Endothelial cell of umbilical vein (primary cell): Measurements from ENCODE around the gene CDH3.

Experiments used
- POLR2AphosphoS5 ChIP-seq: IDR thresholded peaks from 2 replicates; pipeline ENCODE4 v1.6.1; 2012; ENCODE audit warnings: low read depth, mild to moderate bottlenecking, control low read depth, low read length, moderate library complexity; ENCODE audit not compliant: insufficient read depth
- TF ChIP-seq, protein P1 (sequence below), 2 donors: IDR thresholded peaks; 1 replicate in 1 of 2; 2 replicates in 1 of 2; pipeline ENCODE4 v1.5.1; 2011; ENCODE audit warnings: low read length in 2 of 2, mild to moderate bottlenecking in 2 of 2, moderate library complexity in 2 of 2, control low read depth in 1 of 2, inconsistent platforms in 1 of 2, low read depth in 1 of 2; ENCODE audit not compliant: insufficient read depth in 1 of 2; ENCODE audit errors: extremely low read depth in 1 of 2

DNA sequence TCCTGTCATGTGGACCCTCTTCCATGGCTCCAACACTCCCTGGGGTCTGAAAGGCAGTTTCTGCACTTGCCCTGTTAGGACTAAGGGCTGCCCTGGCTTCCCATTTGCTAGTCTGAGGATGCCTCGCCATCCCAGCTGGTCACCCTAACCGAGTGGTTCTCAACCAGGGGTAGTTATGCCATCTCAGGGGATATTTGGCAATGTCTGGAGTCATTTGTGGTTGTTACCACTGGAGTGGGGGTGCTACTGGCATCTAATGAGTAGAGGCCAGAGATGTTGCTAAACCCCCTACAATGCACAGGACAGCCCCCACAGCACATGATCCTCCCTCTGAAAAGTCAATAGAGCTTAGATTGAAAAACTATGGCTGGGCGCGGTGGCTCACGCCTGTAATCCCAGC lies 65.1 kb downstream of the CDH3 start:
- TF ChIP-seq, protein P1, sequence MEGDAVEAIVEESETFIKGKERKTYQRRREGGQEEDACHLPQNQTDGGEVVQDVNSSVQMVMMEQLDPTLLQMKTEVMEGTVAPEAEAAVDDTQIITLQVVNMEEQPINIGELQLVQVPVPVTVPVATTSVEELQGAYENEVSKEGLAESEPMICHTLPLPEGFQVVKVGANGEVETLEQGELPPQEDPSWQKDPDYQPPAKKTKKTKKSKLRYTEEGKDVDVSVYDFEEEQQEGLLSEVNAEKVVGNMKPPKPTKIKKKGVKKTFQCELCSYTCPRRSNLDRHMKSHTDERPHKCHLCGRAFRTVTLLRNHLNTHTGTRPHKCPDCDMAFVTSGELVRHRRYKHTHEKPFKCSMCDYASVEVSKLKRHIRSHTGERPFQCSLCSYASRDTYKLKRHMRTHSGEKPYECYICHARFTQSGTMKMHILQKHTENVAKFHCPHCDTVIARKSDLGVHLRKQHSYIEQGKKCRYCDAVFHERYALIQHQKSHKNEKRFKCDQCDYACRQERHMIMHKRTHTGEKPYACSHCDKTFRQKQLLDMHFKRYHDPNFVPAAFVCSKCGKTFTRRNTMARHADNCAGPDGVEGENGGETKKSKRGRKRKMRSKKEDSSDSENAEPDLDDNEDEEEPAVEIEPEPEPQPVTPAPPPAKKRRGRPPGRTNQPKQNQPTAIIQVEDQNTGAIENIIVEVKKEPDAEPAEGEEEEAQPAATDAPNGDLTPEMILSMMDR (IDR thresholded peaks at IDR 0.05; ENCODE audit: extremely low read depth in 1 of 2, insufficient read depth in 1 of 2, low read depth in 1 of 2, low read length in 2 of 2): no peak
- no peak for TF ChIP-seq POLR2AphosphoS5
